ENCODE data around the gene RAB7B.

RAB7B gene

GRCh38 chr1:205965036-205965884, 37.9 kb downstream of the RAB7B start:
- H3K4me3 ChIP-seq (ENCODE audit: control insufficient read depth, low read depth, low read length) = no peak overlapping the region
- no peak for TF ChIP-seq CTCF (IDR thresholded peaks at IDR 0.05; ENCODE audit: control insufficient read depth, insufficient read depth, low read depth, low read length, missing control alignments)
- DNase-seq (ENCODE audit: low read depth) = no peak

GRCh38 chr1:205963352-205964155, 39.6 kb downstream of the RAB7B start:
- no peak overlapping the region for H3K4me3 ChIP-seq (ENCODE audit: control insufficient read depth, low read depth, low read length)
- DNase-seq (ENCODE audit: low read depth) = peak; percentile 62
- no peak for TF ChIP-seq CTCF (IDR thresholded peaks at IDR 0.05; ENCODE audit: control insufficient read depth, insufficient read depth, low read depth, low read length, missing control alignments)

- DNase-seq (ENCODE audit: low read depth) = no peak
- TF ChIP-seq CTCF (IDR thresholded peaks at IDR 0.05; ENCODE audit: control insufficient read depth, insufficient read depth, low read depth, low read length, missing control alignments) = no peak
- H3K4me3 ChIP-seq (ENCODE audit: control insufficient read depth, low read depth, low read length) = no peak overlapping the region
These were observed 40.4 kb downstream of the RAB7B start for GRCh38 chr1:205962821-205963221.

- no peak for TF ChIP-seq CTCF (IDR thresholded peaks at IDR 0.05; ENCODE audit: control insufficient read depth, insufficient read depth, low read depth, low read length, missing control alignments)
- no peak overlapping the region for H3K4me3 ChIP-seq (ENCODE audit: control insufficient read depth, low read depth, low read length)
- DNase-seq (ENCODE audit: low read depth) = no peak
These were observed 41.0 kb downstream of the RAB7B start for GRCh38 chr1:205961991-205962820.

GRCh38 chr1:205961405-205961804, 41.8 kb downstream of the RAB7B start:
- DNase-seq (ENCODE audit: low read depth) = no peak
- no peak for TF ChIP-seq CTCF (IDR thresholded peaks at IDR 0.05; ENCODE audit: control insufficient read depth, insufficient read depth, low read depth, low read length, missing control alignments)

GRCh38 chr1:205959789-205960188, 43.4 kb downstream of the RAB7B start:
- DNase-seq (ENCODE audit: low read depth) = no peak
- TF ChIP-seq CTCF (IDR thresholded peaks at IDR 0.05; ENCODE audit: control insufficient read depth, insufficient read depth, low read depth, low read length, missing control alignments) = no peak
- no peak overlapping the region for H3K4me3 ChIP-seq (ENCODE audit: control insufficient read depth, low read depth, low read length)

More at GRCh38 chr1:205961405-205961804, 41.8 kb downstream of the RAB7B start:
- no peak overlapping the region for H3K4me3 ChIP-seq (ENCODE audit: control insufficient read depth, low read depth, low read length)
